Ishikawa (cell line): ENCODE data around the gene PUS3.

Experiments
- CEBPB ChIP-seq: IDR thresholded peaks from 2 replicates; pipeline ENCODE4 v1.6.1; 2012
- CREB1 ChIP-seq: IDR thresholded peaks from 2 replicates; pipeline ENCODE4 v1.6.1; 2012; ENCODE audit warnings: low read depth
- EGR1 ChIP-seq: IDR thresholded peaks from 2 replicates; pipeline ENCODE4 v1.6.1; 2012
- EP300 ChIP-seq: IDR thresholded peaks from 2 replicates; pipeline ENCODE4 v1.6.1; 2012; ENCODE audit warnings: borderline replicate concordance
- FOXM1 ChIP-seq: IDR thresholded peaks from 2 replicates; pipeline ENCODE4 v1.6.1; 2012; ENCODE audit warnings: low read depth, borderline replicate concordance
- MAX ChIP-seq: IDR thresholded peaks from 2 replicates; pipeline ENCODE4 v1.6.1; 2012
- NFIC ChIP-seq: IDR thresholded peaks from 2 replicates; pipeline ENCODE4 v1.6.1; 2012
- RAD21 ChIP-seq: IDR thresholded peaks from 2 replicates; pipeline ENCODE4 v1.6.1; 2012; ENCODE audit warnings: low read depth
- REST ChIP-seq: IDR thresholded peaks from 2 replicates; pipeline ENCODE4 v1.6.1; 2012; ENCODE audit warnings: low read depth, mild to moderate bottlenecking
- TAF1 ChIP-seq: IDR thresholded peaks from 2 replicates; pipeline ENCODE4 v1.6.1; 2012; ENCODE audit warnings: low read depth, mild to moderate bottlenecking
- TCF12 ChIP-seq: IDR thresholded peaks from 2 replicates; pipeline ENCODE4 v1.6.1; 2012; ENCODE audit warnings: low read depth
- TEAD4 ChIP-seq: IDR thresholded peaks from 2 replicates; pipeline ENCODE4 v1.6.1; 2012
- USF1 ChIP-seq: IDR thresholded peaks from 2 replicates; pipeline ENCODE4 v1.6.1; 2012
- YY1 ChIP-seq: IDR thresholded peaks from 2 replicates; pipeline ENCODE4 v1.6.1; 2012; ENCODE audit warnings: low read depth
- ZBTB7A ChIP-seq: IDR thresholded peaks from 2 replicates; pipeline ENCODE4 v1.6.1; 2012; ENCODE audit warnings: low read depth

The PUS3 gene

GRCh38 chr11:125902927-125903710, at the start of gene PUS3:
TSS of gene PUS3 (minus strand) at chr11:125903206. CDS start at chr11:125896284, 6,922 bp downstream.
- TF ChIP-seq FOXM1: no peak
- TF ChIP-seq TEAD4: no peak
- peak; percentile 72 for TF ChIP-seq MAX
- 0 out of 2 replicates have a peak, but pooled peaks have one; percentile 41 for TF ChIP-seq YY1
- TF ChIP-seq TAF1: peak; percentile 76
- TF ChIP-seq REST: peak; percentile 85
- no peak for TF ChIP-seq RAD21
- TF ChIP-seq CREB1: peak; percentile 76
- TF ChIP-seq TCF12: 0 out of 2 replicates have a peak, but pooled peaks have one; percentile 31

- no peak for TF ChIP-seq TCF12
- TF ChIP-seq TAF1: no peak
- no peak for TF ChIP-seq MAX
- no peak for TF ChIP-seq ZBTB7A
- TF ChIP-seq TEAD4: no peak
- TF ChIP-seq USF1: no peak
These were observed 49.6 kb upstream of the PUS3 start for GRCh38 chr11:125952559-125952958.

GRCh38 chr11:125951731-125952130, 48.7 kb upstream of the PUS3 start:
- TF ChIP-seq FOXM1 (no peak), TAF1 (no peak), TEAD4 (no peak), USF1 (no peak), EGR1 (no peak), CEBPB (no peak), NFIC (no peak), MAX (no peak), EP300 (no peak)

- TF ChIP-seq TCF12 (no peak), CEBPB (no peak), TEAD4 (no peak), CREB1 (no peak), NFIC (no peak), TAF1 (no peak)
These were observed 48.0 kb upstream of the PUS3 start for GRCh38 chr11:125950696-125951651.

GRCh38 chr11:125950178-125950490, 47.1 kb upstream of the PUS3 start:
- TF ChIP-seq TCF12 (no peak), REST (no peak), USF1 (no peak), YY1 (no peak), RAD21 (no peak), EP300 (no peak), NFIC (no peak), CREB1 (no peak), MAX (no peak), ZBTB7A (no peak), TEAD4 (no peak), FOXM1 (no peak), CEBPB (no peak)
